T47D (cell line): ENCODE data around the gene CASP1.
A peak's percentile ranks its signal among the peaks of the same experiment; 100 is the strongest.
"Not testable (repeated sequence)": the region's sequence is repeated elsewhere in the genome, so short reads cannot be mapped to it uniquely, and the experiment has no call there.

Source experiments
- DNase-seq, 2 experiments: peaks; one replicate each; pipeline versions ENCODE4 v3.0.0 to v3.0.0-alpha.2; 2011 to 2012; ENCODE audit warnings: low read depth in 1 of 2, low spot score in 1 of 2
- JUND ChIP-seq: IDR thresholded peaks from 2 replicates; pipeline ENCODE4 v1.6.1; 2012; ENCODE audit warnings: low read depth
- in situ Hi-C: cut with HindIII; loops from 2 replicates; pipeline ENCODE4 v1.10.0; 2016; ENCODE audit warnings: low sequenced_read_pairs, low pct_unique_long_range_greater_than_20kb

The CASP1 gene

DNA sequence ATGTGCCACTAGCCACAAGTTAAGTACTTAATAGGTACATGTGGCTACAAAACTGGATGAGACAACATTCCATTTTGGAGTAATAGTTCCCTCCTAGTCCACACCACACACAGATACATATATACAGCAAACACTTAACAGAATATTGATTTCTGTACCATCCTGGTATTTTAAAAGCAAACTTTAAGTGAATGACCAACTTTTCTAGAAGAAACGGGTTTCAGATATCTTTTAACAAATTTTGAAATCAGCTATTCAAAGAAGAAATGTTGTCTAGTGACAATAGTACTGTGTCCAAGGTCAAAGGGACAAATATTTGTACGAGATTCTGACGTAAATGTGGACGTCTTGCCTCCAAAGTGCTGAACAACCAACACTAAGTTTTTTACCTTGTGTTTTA is 22.5 kb upstream of the CASP1 start:
- in situ Hi-C loops, result no loop called here
- DNase-seq, result no peak
- TF ChIP-seq JUND, result no peak

DNA sequence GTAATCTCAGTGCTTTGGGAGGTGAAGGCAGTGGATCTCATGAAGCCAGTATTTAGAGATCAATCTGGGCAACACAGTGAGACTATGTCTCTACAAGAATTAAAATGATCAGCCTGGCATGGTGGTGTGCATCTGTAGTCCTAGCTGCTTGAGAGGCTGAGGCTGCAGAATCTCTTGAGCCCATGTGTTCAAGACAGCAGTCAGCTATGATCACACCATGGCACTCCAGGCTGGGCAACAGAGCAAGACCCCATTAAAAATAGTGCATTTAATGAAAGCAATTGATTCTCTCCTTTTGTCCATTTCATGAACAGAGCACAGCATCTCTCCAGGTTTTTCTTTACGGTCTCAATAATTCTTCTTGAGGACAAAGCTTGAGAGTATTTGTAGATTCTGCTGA is 21.5 kb upstream of the CASP1 start:
- TF ChIP-seq JUND, result no peak
- in situ Hi-C loops, result no loop called here
- no peak for DNase-seq

DNA sequence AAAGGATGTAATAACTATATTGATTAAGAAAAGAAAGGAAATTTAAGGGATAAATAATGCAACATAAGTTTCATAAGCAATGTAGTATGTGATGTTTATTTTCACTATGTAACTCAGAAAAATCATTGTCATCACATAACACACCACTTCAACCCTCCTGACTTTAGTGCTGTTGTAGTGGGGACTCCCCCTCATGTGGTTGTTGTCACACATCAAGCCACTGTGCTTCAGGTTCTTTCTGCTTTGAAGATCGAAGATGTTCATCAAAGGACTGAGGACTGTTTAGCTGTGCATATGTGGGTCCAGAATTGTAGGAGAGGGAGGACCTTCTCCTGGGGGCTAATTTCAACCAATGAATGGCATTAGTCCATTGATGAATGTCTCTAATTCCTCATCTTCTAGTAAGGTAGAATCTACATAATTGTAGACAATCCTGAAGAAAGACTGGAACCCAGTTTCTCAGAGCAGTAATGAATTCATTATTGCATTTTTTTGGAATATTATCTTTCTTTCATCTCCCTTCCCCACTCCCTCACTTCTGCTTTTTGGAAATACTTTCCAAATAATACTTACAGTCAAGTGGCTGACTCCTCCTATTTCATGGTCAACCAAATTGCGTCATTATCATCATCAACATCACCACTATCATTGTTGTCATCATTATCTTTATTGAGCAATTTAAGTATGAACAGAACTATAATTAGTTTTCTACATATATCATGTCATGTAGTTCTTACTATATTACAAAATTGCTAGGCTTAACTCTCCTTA is 20.0 kb upstream of the CASP1 start:
- no peak for TF ChIP-seq JUND
- in situ Hi-C loops, result no loop called here
- no peak for DNase-seq

- no peak for DNase-seq
- in situ Hi-C loops, result no loop called here
- no peak for TF ChIP-seq JUND
Observed at GRCh38 chr11:105052487-105052886, 17.5 kb upstream of the CASP1 start.

GRCh38 chr11:105051559-105051958 is 16.6 kb upstream of the CASP1 start:
- in situ Hi-C loops, result no loop called here
- no peak for DNase-seq
- TF ChIP-seq JUND, result no peak

GRCh38 chr11:105049481-105049880 is 14.5 kb upstream of the CASP1 start:
- no peak for DNase-seq
- in situ Hi-C loops, result no loop called here
- TF ChIP-seq JUND, result no peak

GRCh38 chr11:105046898-105047579 is 12.1 kb upstream of the CASP1 start:
- no peak for TF ChIP-seq JUND
- in situ Hi-C loops, result no loop called here
- peak in 1 of 2 experiments; percentile 12 for DNase-seq

DNA sequence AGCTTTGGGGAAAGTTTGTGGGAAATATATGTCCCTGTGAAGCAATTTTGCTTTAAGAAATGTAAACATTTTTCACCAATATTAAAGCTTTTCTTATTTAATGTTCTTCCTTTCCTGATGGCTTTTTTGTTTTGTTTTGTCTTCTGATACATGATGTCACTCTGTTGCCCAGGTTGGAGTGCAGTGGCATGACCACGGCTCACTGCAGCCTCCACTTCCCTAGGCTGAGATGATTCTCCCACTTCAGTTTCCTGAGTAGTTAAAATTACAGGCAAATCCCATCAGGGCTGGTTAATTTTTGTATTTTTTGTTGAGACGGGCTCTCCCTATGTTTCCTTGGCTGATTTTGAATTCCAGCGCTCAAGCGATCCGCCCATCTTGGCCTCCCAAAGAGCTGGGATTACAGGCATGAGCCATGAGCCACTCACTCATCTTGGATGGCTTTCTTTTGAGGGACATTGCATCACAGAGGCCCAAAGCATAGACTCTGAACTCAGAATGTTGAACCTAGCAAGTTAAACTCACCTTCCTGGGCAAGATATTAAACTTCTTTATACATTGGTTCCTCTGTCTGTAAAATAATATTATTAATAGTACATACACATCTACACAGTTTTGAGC is 10.8 kb upstream of the CASP1 start:
- DNase-seq, result no peak
- no peak for TF ChIP-seq JUND
- in situ Hi-C loops, result no loop called here

- in situ Hi-C loops, result not testable (repeated sequence)
- DNase-seq, result peak in 1 of 2 experiments; percentile 54
Observed at GRCh38 chr11:105044557-105045524, 9.9 kb upstream of the CASP1 start, which contains the start of gene CARD16. Gene CARD16, minus strand, starts transcription at chr11:105045335. Its CDS starts 38 bp downstream, at chr11:105045297.

DNA sequence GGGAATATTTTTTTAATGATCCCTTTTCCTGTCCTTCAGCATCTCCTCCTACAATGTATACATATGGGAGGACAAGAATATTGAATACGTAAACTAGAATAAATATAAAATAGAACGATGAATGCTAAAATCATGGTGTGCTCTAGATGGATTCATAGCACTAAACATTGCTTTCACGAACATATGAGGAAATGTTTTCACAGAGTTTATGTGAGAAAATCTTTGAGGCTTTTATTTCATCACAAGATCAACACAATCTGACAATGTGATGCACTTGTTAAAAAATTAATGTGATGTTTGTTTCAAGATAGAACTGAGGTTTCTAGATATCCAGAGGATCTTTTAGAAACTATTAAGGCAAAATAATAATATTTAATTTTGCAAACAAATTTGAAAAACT is 7.2 kb upstream of the CASP1 start:
- TF ChIP-seq JUND, result no peak
- in situ Hi-C loops, result no loop called here
- no peak for DNase-seq

GRCh38 chr11:105040703-105041102 is 5.8 kb upstream of the CASP1 start:
- in situ Hi-C loops, result no loop called here
- TF ChIP-seq JUND, result no peak
- DNase-seq, result no peak

GRCh38 chr11:105034388-105034787 is 556 bp downstream of the CASP1 start:
- DNase-seq, in situ Hi-C loops: not testable (repeated sequence)
